ENCODE data around the gene RIMBP2. TPM values are rescaled to one million over a fixed set of nuclear protein-coding genes. Genes with fewer than 3 reads are reported as not detected.

RIMBP2 gene
- total and polyA plus RNA-seq, 8 donors: 0.42 to 19.0 (median 16.1) TPM

- Histone ChIP-seq H3K27ac (no peak overlapping the region), H3K27me3 (no peaks in the 10 kb centered on the region), H3K9me3 (peaks cover 0 to 24% of the 10 kb centered on the region in 2 donors), H3K36me3 (no peaks in the 10 kb centered on the region), H3K4me1 (no peaks in the 10 kb centered on the region), H3K4me3 (no peak overlapping the region)
- DNase-seq (no peak), ATAC-seq (no peak)
- TF ChIP-seq CTCF (IDR thresholded peaks at IDR 0.05): no peak
- intact Hi-C loops (cut with DNase I): no loop called here
These were observed 275.6 kb downstream of the RIMBP2 start for GRCh38 chr12:130440411-130441080.

GRCh38 chr12:130439250-130439649, 276.8 kb downstream of the RIMBP2 start:
- TF ChIP-seq CTCF (IDR thresholded peaks at IDR 0.05): no peak
- Histone ChIP-seq H3K27me3 (no peaks in the 10 kb centered on the region), H3K36me3 (no peaks in the 10 kb centered on the region), H3K4me1 (no peaks in the 10 kb centered on the region), H3K9me3 (peaks cover 0 to 24% of the 10 kb centered on the region in 2 donors), H3K27ac (no peak overlapping the region), H3K4me3 (no peak overlapping the region)
- intact Hi-C loops (cut with DNase I): no loop called here
- DNase-seq (no peak), ATAC-seq (no peak)

- intact Hi-C loops (cut with DNase I): no loop called here
- Histone ChIP-seq H3K4me3 (no peak overlapping the region), H3K27me3 (no peaks in the 10 kb centered on the region), H3K4me1 (no peaks in the 10 kb centered on the region), H3K9me3 (peaks cover 0 to 27% of the 10 kb centered on the region in 2 donors), H3K36me3 (no peaks in the 10 kb centered on the region), H3K27ac (no peak overlapping the region)
- DNase-seq (no peak), ATAC-seq (no peak)
- no peak for TF ChIP-seq CTCF (IDR thresholded peaks at IDR 0.05)
These were observed 277.4 kb downstream of the RIMBP2 start for GRCh38 chr12:130438711-130439110.

- Histone ChIP-seq H3K36me3 (no peaks in the 10 kb centered on the region), H3K4me1 (no peaks in the 10 kb centered on the region)
These were observed 277.9 kb downstream of the RIMBP2 start for GRCh38 chr12:130438243-130438620.

More at GRCh38 chr12:130438243-130438620, 277.9 kb downstream of the RIMBP2 start:
- no peak for TF ChIP-seq CTCF (IDR thresholded peaks at IDR 0.05)
- intact Hi-C loops (cut with DNase I): no loop called here
- no peak for DNase-seq
- H3K27me3 ChIP-seq: no peaks in the 10 kb centered on the region
- ATAC-seq: no peak
- no peak overlapping the region for H3K27ac ChIP-seq
- H3K4me3 ChIP-seq: no peak overlapping the region
- H3K9me3 ChIP-seq: peaks cover 0 to 31% of the 10 kb centered on the region in 2 donors
